ENCODE measurements around the gene OSBPL8.
A peak's percentile ranks its signal among the peaks of the same experiment; 100 is the strongest.

OSBPL8 gene

GRCh38 chr12:76457010-76457409 lies 102.6 kb downstream of the OSBPL8 start:
- DNase-seq (ENCODE audit: low spot score) = no peak
- no peak for TF ChIP-seq CTCF (IDR thresholded peaks at IDR 0.05; ENCODE audit: borderline replicate concordance, control extremely low read depth, extremely low read depth, insufficient read depth, missing control alignments)
- in situ Hi-C loops (cut with MboI; ENCODE audit: low sequenced_read_pairs, unreplicated experiment) = loop anchor here (25.0 kb wide), 2 partner anchors 395 to 920 kb away; no protein-coding TSS in a partner anchor

DNA sequence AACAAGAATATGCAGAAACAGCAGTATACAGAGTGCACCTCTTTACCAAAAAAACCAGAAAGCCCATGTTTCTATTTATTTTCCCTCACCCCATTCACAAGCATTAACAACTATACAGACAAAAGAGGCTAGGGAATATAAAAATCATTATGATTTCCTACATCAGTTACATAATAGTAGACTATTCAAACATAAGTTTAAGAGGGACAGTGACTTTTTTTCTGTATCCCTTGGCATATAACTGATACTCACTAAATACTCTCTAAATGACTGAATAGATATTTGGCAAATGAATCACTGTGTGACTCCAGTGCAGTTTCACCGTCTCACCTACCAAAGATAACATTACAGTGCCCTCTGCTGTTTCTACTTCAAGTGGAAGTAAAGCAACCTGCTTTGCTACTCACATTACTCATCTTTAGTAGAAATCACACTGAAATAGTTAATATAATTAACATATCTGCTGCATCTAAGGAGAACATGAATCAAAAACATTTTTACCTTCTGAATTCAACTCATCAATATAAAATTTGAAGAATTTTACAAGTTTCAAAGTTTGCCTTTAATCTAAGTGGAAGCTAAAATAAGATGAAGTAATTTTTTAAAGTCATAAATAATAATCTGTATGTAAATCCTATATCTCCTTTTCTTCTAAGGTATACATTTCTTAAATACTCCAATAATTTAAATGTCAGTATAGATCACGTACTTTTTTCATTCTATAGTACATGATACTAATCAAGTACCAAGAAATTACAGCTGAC lies 103.8 kb downstream of the OSBPL8 start:
- TF ChIP-seq CTCF (IDR thresholded peaks at IDR 0.05; ENCODE audit: borderline replicate concordance, control extremely low read depth, extremely low read depth, insufficient read depth, missing control alignments) = peak; percentile 52
- DNase-seq (ENCODE audit: low spot score) = peak; percentile 47
- in situ Hi-C loops (cut with MboI; ENCODE audit: low sequenced_read_pairs, unreplicated experiment) = loop anchor here (25.0 kb wide), 2 partner anchors 393 to 918 kb away; no protein-coding TSS in a partner anchor

DNA sequence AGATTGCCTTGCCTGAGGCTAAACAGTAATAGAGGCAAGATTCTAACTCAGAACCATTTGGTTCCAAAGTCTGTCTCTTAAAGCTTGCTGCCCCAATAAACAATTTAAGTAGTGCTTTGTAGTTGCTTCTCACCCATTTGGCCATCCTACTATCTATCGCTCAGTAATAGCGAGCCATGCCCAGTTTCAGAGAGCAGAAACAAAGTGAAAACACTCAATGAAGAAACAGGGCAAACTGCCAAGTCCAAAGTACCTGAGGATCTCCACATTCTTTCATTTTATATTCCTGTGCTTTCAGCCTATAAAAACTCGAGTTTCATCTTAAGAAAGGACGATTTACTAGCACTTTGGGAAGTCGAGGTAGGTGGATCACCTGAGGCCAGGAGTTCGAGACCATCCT lies 108.0 kb downstream of the OSBPL8 start:
- no peak for TF ChIP-seq CTCF (IDR thresholded peaks at IDR 0.05; ENCODE audit: borderline replicate concordance, control extremely low read depth, extremely low read depth, insufficient read depth, missing control alignments)
- in situ Hi-C loops (cut with MboI; ENCODE audit: low sequenced_read_pairs, unreplicated experiment) = loop anchor here (25.0 kb wide), 2 partner anchors 389 to 914 kb away; no protein-coding TSS in a partner anchor
- DNase-seq (ENCODE audit: low spot score) = no peak

- TF ChIP-seq CTCF (IDR thresholded peaks at IDR 0.05; ENCODE audit: borderline replicate concordance, control extremely low read depth, extremely low read depth, insufficient read depth, missing control alignments) = no peak
- in situ Hi-C loops (cut with MboI; ENCODE audit: low sequenced_read_pairs, unreplicated experiment) = loop anchor here (25.0 kb wide), 2 partner anchors 388 to 913 kb away; no protein-coding TSS in a partner anchor
- DNase-seq (ENCODE audit: low spot score) = no peak
Observed at GRCh38 chr12:76450690-76451089, 108.9 kb downstream of the OSBPL8 start.

DNA sequence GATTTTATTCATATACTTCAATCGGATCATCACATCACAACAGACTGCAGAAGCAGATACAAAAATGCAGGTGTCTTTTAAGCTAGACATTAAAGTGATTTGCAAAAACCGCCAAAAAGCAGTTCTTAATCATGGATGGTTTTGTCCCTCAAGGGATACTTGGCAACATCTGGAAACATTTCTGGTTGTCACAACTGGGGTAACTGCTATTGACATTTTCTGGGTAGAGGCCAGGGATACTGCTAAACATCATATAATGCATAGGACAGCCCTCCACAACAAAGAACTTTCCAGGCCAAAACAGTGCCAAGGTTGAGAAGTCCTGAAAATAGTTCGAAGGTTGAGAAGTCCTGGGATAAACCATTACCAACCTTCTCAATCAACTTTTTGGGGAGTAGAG lies 109.6 kb downstream of the OSBPL8 start:
- TF ChIP-seq CTCF (IDR thresholded peaks at IDR 0.05; ENCODE audit: borderline replicate concordance, control extremely low read depth, extremely low read depth, insufficient read depth, missing control alignments) = no peak
- in situ Hi-C loops (cut with MboI; ENCODE audit: low sequenced_read_pairs, unreplicated experiment) = loop anchor here (25.0 kb wide), 2 partner anchors 388 to 913 kb away; no protein-coding TSS in a partner anchor
- no peak for DNase-seq (ENCODE audit: low spot score)

GRCh38 chr12:76449583-76449982 lies 110.0 kb downstream of the OSBPL8 start:
- TF ChIP-seq CTCF (IDR thresholded peaks at IDR 0.05; ENCODE audit: borderline replicate concordance, control extremely low read depth, extremely low read depth, insufficient read depth, missing control alignments) = no peak
- DNase-seq (ENCODE audit: low spot score) = no peak
- in situ Hi-C loops (cut with MboI; ENCODE audit: low sequenced_read_pairs, unreplicated experiment) = no loop called here
